ENCODE measurements around the gene PEX14. TPM values are rescaled to one million over a fixed set of nuclear protein-coding genes. Genes with fewer than 3 reads are reported as not detected.

Gene PEX14
- total RNA-seq, 4 donors from 2014 or later, result 10.6 to 19.6 (median 13.9) TPM

- no peak for TF ChIP-seq CTCF (IDR thresholded peaks at IDR 0.05)
- DNase-seq (ENCODE audit: low spot score), result no peak
- ATAC-seq (ENCODE audit: low FRiP score), result no peak
These were observed 72.1 kb downstream of the PEX14 start for GRCh38 chr1:10546896-10547295.

DNA sequence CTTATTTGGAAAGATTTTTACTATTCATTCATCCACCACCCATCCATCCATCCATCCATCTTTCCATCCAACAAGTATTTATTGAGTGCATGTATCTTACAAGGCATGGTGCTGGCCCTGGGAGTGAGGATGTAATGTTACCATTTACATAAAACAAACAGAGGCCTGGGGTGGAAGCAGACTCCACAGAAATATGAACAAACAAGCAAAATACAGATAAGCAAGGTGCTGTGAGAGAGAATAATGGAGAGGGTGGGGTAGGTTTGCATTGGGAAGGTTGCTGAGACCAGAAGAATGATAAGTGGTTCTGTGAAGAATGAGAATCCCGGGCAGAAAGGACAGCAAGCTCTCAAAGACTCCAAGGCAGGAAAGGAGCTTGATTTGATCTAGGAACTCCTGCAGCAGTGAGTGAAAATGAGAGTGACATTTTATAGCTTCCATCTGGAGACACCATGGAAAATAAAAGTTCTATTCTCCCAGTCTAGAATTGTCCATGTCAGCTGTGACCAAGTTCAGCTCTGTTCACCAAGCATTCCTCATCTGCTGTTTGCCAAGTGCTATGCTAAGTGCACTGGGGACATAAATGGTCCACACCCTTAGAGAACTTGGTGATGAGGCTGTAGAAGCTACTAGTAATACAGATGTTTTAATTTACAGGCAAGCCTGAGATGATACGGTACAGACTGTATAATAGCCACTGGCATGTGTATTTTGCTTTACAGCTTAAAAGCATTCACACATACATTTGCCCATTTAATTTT lies 75.3 kb downstream of the PEX14 start:
- ATAC-seq (ENCODE audit: low FRiP score), result no peak
- no peak for DNase-seq (ENCODE audit: low spot score)
- no peak for TF ChIP-seq CTCF (IDR thresholded peaks at IDR 0.05)

DNA sequence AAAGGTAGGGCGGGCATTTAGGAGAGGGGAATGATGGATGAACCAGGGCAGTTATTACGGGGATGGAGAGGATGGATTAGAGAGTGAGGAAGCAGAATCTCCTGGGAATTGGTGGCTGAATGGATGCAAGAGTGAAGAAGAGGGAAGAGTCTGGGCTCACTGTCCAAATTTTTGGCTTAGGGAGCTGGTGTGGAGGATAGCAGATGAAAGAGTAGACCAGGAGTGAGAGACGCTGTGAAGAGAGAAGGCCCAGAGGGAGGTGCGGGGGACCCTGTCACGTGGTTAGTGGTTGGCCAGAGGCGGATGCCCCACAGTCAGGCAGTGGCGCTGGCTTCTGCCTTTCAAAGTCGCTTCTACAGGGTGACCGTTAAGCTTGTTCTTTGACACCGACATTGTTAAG lies 78.4 kb downstream of the PEX14 start:
- TF ChIP-seq CTCF (IDR thresholded peaks at IDR 0.05), result no peak
- ATAC-seq (ENCODE audit: low FRiP score) (no peak), DNase-seq (ENCODE audit: low spot score) (no peak)

- no peak for ATAC-seq (ENCODE audit: low FRiP score)
- TF ChIP-seq CTCF (IDR thresholded peaks at IDR 0.05), result no peak
- DNase-seq (ENCODE audit: low spot score), result no peak
These were observed 81.1 kb downstream of the PEX14 start for GRCh38 chr1:10555635-10556429.

DNA sequence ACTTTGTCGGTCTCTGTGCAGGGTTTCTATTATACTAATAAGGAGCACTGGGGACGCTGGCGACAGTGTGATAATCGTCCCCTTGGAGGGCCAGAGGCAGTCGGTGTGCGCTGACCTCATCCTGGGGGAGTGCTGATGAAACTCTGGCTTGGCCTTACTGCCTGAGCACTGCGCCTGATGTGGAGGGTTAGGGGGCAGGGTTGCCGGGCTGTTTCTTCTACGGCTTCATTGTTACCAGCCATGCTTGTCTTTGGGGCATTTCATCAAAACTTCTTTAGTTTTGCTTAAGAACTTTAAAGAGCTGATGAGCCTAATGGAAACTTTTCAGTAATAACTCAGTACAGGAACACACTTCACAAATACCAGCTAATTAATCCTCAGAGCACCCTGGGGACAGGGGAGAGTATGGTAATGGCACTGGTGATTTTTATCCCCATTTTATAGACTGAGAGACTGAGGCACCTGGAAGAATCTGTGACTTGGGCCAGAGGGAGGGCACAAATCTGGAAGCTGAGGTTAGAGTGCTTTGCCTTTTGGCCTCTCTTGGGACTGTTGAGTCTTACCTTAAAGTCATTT lies 81.8 kb downstream of the PEX14 start:
- ATAC-seq (ENCODE audit: low FRiP score) (peak; percentile 54), DNase-seq (ENCODE audit: low spot score) (no peak)
- no peak for TF ChIP-seq CTCF (IDR thresholded peaks at IDR 0.05)

DNA sequence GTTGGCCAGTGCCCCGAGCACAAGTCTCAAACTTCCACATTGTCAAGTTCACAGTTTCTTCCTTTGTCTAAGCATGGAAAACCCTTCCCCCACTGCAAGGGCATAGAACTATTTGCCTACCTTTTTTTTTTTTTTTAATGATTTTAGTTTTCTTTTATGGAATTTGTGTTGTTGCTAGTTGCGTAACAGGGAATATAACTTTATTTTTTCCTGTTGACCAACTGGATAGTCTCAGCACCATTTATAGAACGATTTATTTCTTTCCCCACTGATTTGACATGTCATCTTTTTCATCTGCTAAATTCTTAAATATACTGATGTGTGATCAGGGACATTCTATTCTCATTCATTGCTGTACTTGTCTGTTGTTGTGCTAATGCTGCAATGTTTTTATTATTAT lies 83.0 kb downstream of the PEX14 start:
- no peak for ATAC-seq (ENCODE audit: low FRiP score)
- no peak for DNase-seq (ENCODE audit: low spot score)
- no peak for TF ChIP-seq CTCF (IDR thresholded peaks at IDR 0.05)

Measured in omental fat pad (tissue), 4 donors.